Measurements from ENCODE around the gene INSR. TPM values are rescaled to one million over a fixed set of nuclear protein-coding genes. Genes with fewer than 3 reads are reported as not detected.

INSR gene
- total RNA-seq, 1 experiment from 2014 or later, result 2.5 TPM

DNA sequence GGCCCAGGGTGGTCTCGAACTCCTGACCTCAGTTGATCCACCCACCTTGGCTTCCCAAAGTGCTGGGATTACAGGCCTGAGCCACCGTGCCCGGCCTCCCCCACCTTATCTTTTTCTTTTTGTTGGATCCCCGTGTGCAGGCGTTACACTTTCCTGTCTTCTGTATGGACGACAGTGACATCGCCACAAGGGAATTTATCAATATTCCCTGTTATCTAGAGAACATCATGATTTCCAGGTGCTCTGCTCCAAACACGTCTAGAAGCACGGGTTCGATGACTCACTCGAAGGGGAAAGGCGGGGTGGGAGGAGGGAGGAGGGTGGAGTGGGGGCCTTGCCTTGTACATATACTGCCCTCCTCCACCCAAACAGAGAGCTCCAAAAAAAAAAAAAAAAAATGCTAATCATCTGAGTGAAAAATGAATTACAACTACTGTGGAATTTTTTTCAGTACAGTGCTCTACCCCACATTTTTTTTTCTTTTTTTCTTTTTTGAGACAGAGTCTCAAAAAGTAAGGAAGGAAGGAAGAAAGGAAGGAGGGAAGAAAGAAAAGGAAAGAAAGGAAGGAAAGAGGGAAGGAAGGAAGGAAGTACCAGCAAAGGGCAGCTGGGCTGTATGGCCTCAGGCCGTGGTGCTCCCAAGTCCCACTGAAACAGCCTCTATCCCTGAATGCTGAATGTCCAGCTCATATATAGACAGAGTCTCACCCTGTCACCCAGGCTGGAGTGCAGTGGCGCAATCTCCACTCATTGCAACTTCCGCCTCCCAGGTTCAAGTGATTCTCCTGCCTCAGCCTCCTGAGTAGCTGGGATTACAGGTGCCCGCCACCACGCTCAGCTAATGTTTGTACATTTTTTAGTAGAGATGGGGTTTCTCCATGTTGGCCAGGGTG is 36.8 kb downstream of the INSR start:
- DNase-seq (ENCODE audit: low read depth, low spot score) (peak; percentile 18), ATAC-seq (no peak)
- H3K4me3 ChIP-seq (ENCODE audit: low read depth in 2 of 2, low read length in 2 of 2), result no peak overlapping the region
- POLR2A ChIA-PET, result no interaction called here
- no peaks in the 10 kb centered on the region for H3K27me3 ChIP-seq (ENCODE audit: control insufficient read depth, insufficient read depth, low read length)
- H3K4me1 ChIP-seq (ENCODE audit: control insufficient read depth, insufficient read depth, low read length), result no peaks in the 10 kb centered on the region
- in situ Hi-C loops (cut with HindIII; ENCODE audit: low pct_unique_long_range_greater_than_20kb, low sequenced_read_pairs), result no loop called here
- no peak overlapping the region for H3K27ac ChIP-seq (ENCODE audit: low read length)
- no TSS peak for BruUV-seq (replicated peaks)
- TF ChIP-seq, protein P1, sequence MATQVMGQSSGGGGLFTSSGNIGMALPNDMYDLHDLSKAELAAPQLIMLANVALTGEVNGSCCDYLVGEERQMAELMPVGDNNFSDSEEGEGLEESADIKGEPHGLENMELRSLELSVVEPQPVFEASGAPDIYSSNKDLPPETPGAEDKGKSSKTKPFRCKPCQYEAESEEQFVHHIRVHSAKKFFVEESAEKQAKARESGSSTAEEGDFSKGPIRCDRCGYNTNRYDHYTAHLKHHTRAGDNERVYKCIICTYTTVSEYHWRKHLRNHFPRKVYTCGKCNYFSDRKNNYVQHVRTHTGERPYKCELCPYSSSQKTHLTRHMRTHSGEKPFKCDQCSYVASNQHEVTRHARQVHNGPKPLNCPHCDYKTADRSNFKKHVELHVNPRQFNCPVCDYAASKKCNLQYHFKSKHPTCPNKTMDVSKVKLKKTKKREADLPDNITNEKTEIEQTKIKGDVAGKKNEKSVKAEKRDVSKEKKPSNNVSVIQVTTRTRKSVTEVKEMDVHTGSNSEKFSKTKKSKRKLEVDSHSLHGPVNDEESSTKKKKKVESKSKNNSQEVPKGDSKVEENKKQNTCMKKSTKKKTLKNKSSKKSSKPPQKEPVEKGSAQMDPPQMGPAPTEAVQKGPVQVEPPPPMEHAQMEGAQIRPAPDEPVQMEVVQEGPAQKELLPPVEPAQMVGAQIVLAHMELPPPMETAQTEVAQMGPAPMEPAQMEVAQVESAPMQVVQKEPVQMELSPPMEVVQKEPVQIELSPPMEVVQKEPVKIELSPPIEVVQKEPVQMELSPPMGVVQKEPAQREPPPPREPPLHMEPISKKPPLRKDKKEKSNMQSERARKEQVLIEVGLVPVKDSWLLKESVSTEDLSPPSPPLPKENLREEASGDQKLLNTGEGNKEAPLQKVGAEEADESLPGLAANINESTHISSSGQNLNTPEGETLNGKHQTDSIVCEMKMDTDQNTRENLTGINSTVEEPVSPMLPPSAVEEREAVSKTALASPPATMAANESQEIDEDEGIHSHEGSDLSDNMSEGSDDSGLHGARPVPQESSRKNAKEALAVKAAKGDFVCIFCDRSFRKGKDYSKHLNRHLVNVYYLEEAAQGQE (IDR thresholded peaks at IDR 0.05; ENCODE audit: insufficient read depth in 1 of 2, low read depth in 2 of 2, low read length in 1 of 2), result no peak
- no peak for TF ChIP-seq POLR2AphosphoS5 (IDR thresholded peaks at IDR 0.05; ENCODE audit: low read depth, low read length)
- TF ChIP-seq, protein P2, sequence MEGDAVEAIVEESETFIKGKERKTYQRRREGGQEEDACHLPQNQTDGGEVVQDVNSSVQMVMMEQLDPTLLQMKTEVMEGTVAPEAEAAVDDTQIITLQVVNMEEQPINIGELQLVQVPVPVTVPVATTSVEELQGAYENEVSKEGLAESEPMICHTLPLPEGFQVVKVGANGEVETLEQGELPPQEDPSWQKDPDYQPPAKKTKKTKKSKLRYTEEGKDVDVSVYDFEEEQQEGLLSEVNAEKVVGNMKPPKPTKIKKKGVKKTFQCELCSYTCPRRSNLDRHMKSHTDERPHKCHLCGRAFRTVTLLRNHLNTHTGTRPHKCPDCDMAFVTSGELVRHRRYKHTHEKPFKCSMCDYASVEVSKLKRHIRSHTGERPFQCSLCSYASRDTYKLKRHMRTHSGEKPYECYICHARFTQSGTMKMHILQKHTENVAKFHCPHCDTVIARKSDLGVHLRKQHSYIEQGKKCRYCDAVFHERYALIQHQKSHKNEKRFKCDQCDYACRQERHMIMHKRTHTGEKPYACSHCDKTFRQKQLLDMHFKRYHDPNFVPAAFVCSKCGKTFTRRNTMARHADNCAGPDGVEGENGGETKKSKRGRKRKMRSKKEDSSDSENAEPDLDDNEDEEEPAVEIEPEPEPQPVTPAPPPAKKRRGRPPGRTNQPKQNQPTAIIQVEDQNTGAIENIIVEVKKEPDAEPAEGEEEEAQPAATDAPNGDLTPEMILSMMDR (IDR thresholded peaks at IDR 0.05), result no peak
- no peak for TF ChIP-seq TCF7L2 (IDR thresholded peaks at IDR 0.05; ENCODE audit: low read depth, low read length)
- no peak for TF ChIP-seq SIN3A (IDR thresholded peaks at IDR 0.05; ENCODE audit: borderline replicate concordance, insufficient read depth, low read depth, low read length)
- CTCF ChIA-PET, result no interaction called here
- H3K36me3 ChIP-seq (ENCODE audit: control insufficient read depth, insufficient read depth, low read length), result no peaks in the 10 kb centered on the region
- intact Hi-C loops (cut with micrococcal nuclease; ENCODE audit: unreplicated experiment), result no loop called here
- H3K9me3 ChIP-seq (ENCODE audit: control insufficient read depth, insufficient read depth, low read depth, low read length), result no peaks in the 10 kb centered on the region

DNA sequence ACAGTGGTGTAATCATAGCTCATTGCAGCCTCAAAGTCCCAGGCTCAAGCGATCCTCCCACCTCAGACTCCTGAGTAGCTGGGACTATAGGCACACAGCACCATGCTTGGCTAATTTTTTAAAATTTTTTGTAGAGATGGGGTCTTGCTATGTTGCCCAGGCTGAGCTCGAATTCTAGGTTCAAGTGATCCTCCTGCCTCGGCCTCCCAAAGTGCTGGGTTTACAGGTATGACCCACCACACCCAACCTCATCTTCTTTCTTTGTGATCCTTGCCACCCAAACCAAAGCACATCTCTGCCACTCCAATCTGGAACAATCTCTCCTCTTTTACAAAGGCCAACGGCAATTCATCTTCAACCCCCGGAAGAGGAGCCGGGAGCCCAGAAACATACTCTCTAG is 38.6 kb downstream of the INSR start:
- intact Hi-C loops (cut with micrococcal nuclease; ENCODE audit: unreplicated experiment) (no loop called here), in situ Hi-C loops (cut with HindIII; ENCODE audit: low pct_unique_long_range_greater_than_20kb, low sequenced_read_pairs) (no loop called here)
- Histone ChIP-seq H3K27me3 (ENCODE audit: control insufficient read depth, insufficient read depth, low read length) (no peaks in the 10 kb centered on the region), H3K4me1 (ENCODE audit: control insufficient read depth, insufficient read depth, low read length) (no peaks in the 10 kb centered on the region), H3K9me3 (ENCODE audit: control insufficient read depth, insufficient read depth, low read depth, low read length) (no peaks in the 10 kb centered on the region), H3K27ac (ENCODE audit: low read length) (no peak overlapping the region), H3K4me3 (ENCODE audit: low read depth in 2 of 2, low read length in 2 of 2) (no peak overlapping the region), H3K36me3 (ENCODE audit: control insufficient read depth, insufficient read depth, low read length) (no peaks in the 10 kb centered on the region)
- POLR2A ChIA-PET, result no interaction called here
- CTCF ChIA-PET, result no interaction called here
- DNase-seq (ENCODE audit: low read depth, low spot score), result no peak
- TF ChIP-seq, protein P2 (IDR thresholded peaks at IDR 0.05), result no peak
- TF ChIP-seq, protein P1 (IDR thresholded peaks at IDR 0.05; ENCODE audit: insufficient read depth in 1 of 2, low read depth in 2 of 2, low read length in 1 of 2), result no peak
- TF ChIP-seq TCF7L2 (IDR thresholded peaks at IDR 0.05; ENCODE audit: low read depth, low read length) (no peak), POLR2AphosphoS5 (IDR thresholded peaks at IDR 0.05; ENCODE audit: low read depth, low read length) (no peak), SIN3A (IDR thresholded peaks at IDR 0.05; ENCODE audit: borderline replicate concordance, insufficient read depth, low read depth, low read length) (no peak)
- no peak for ATAC-seq
- BruUV-seq (replicated peaks), result no TSS peak

Data from Panc1 (cell line).